Naive thymus-derived CD4-positive, alpha-beta T cell (primary cell): Measurements from ENCODE around the gene AFG3L2. TPM values are rescaled to one million over a fixed set of nuclear protein-coding genes. Genes with fewer than 3 reads are reported as not detected.
"Not testable (repeated sequence)": the region's sequence is repeated elsewhere in the genome, so short reads cannot be mapped to it uniquely, and the experiment has no call there.

ENCODE experiments used
- ATAC-seq: fragments of 150-1000 bp; cut with Tn5 transposase; 2 replicates; pipeline ENCODE4 v1.10.0; 2021; ENCODE audit warnings: mild to moderate bottlenecking, moderate library complexity
- CTCF ChIA-PET: fragments of 350-600 bp; sonication (Branson Sonifier 250); formaldehyde crosslinking; loops from one replicate; lab custom pipeline; 2021; ENCODE audit warnings: antibody characterized with exemption; lab: Charles Lee
- POLR2A ChIA-PET: fragments of 350-600 bp; sonication (Branson Sonifier 250); formaldehyde crosslinking; loops from one replicate; lab custom pipeline; 2021; ENCODE audit warnings: antibody characterized with exemption, inconsistent platforms; lab: Charles Lee
- DNase-seq, 9 donors: peaks; one replicate each; pipeline versions ENCODE4 v3.0.0 to v3.0.0-alpha.2; 2020 to 2022; ENCODE audit warnings: mixed read lengths in 1 of 9
- H3K27ac ChIP-seq: one replicate; pipeline ENCODE4 v1.7.0; 2013; ENCODE audit warnings: mild to moderate bottlenecking, low read depth, low read length, moderate library complexity
- H3K27me3 ChIP-seq, 2 donors: one replicate each; pipeline ENCODE4 v1.7.0; 2013; ENCODE audit warnings: low read length in 2 of 2, mild to moderate bottlenecking in 2 of 2, moderate library complexity in 2 of 2; ENCODE audit not compliant: control insufficient read depth in 2 of 2, insufficient read depth in 2 of 2
- H3K36me3 ChIP-seq, 3 experiments: 1 replicate in 2 of 3; 2 replicates in 1 of 3; pipeline ENCODE4 v1.7.0; 2013; ENCODE audit warnings: low read length in 3 of 3, mild to moderate bottlenecking in 3 of 3, moderate library complexity in 1 of 3; ENCODE audit not compliant: insufficient read depth in 3 of 3, control insufficient read depth in 2 of 3
- H3K4me1 ChIP-seq, 2 donors: one replicate each; pipeline ENCODE4 v1.7.0; 2013; ENCODE audit warnings: low read length in 2 of 2, mild to moderate bottlenecking in 2 of 2, moderate library complexity in 1 of 2; ENCODE audit not compliant: control insufficient read depth in 2 of 2, insufficient read depth in 2 of 2
- H3K4me3 ChIP-seq: 2 replicates; pipeline ENCODE4 v1.7.0; 2013; ENCODE audit warnings: mild to moderate bottlenecking, low read length
- H3K9me3 ChIP-seq, 3 experiments: 1 replicate in 2 of 3; 2 replicates in 1 of 3; pipeline ENCODE4 v1.7.0; 2013; ENCODE audit warnings: low read length in 3 of 3; ENCODE audit not compliant: control insufficient read depth in 2 of 3
- H3K27ac Mint-ChIP-seq, 9 donors: one replicate each; pipeline ENCODE4 v1.8.0; 2020 to 2022; ENCODE audit warnings: mixed read lengths in 9 of 9, mild to moderate bottlenecking in 8 of 9, moderate library complexity in 5 of 9, inconsistent platforms in 2 of 9
- H3K27me3 Mint-ChIP-seq, 5 donors: one replicate each; pipeline ENCODE4 v1.8.0; 2021 to 2022; ENCODE audit warnings: mixed read lengths in 5 of 5, mild to moderate bottlenecking in 1 of 5
- H3K36me3 Mint-ChIP-seq, 5 donors: one replicate each; pipeline ENCODE4 v1.8.0; 2020 to 2022; ENCODE audit warnings: mixed read lengths in 5 of 5, mild to moderate bottlenecking in 3 of 5, inconsistent platforms in 1 of 5
- H3K4me1 Mint-ChIP-seq, 7 donors: one replicate each; pipeline ENCODE4 v1.8.0; 2020 to 2022; ENCODE audit warnings: mixed read lengths in 7 of 7, mild to moderate bottlenecking in 3 of 7, inconsistent platforms in 1 of 7
- H3K4me3 Mint-ChIP-seq, 10 donors: one replicate each; pipeline ENCODE4 v1.8.0; 2020 to 2022; ENCODE audit warnings: mild to moderate bottlenecking in 10 of 10, mixed read lengths in 10 of 10, moderate library complexity in 6 of 10, inconsistent platforms in 2 of 10
- H3K9me3 Mint-ChIP-seq, 11 donors: one replicate each; pipeline ENCODE4 v1.8.0; 2020 to 2022; ENCODE audit warnings: mixed read lengths in 11 of 11, mild to moderate bottlenecking in 4 of 11, inconsistent platforms in 1 of 11, moderate library complexity in 1 of 11
- intact Hi-C, 2 donors: fragments of 100-400 bp; cut with micrococcal nuclease; formaldehyde crosslinking; loops; one replicate each; pipeline ENCODE4 v1.15.1; 2023
- polyA plus RNA-seq, 2 donors: library from polyadenylated mRNA; unstranded; fragments of 300-500 nt; fragmentation: Illumina TruSeq; gene quantifications; one replicate each; pipeline ENCODE4 v1.2.3, GENCODE V29; 2021
- total RNA-seq, 6 experiments: library from RNA in 5 of 6; stranded (reverse) in 5 of 6; gene quantifications; 1 replicate in 5 of 6; 2 replicates in 1 of 6; pipeline ENCODE4 v1.2.3 and lab custom pipeline; 2021 to 2026

Gene AFG3L2
- total and polyA plus RNA-seq, 7 experiments from 2014 or later, result 26.3 to 42.3 (median 32.0) TPM

- POLR2A ChIA-PET, result no interaction called here
- H3K4me3 Mint-ChIP-seq, result no peak overlapping the region
- H3K9me3 Mint-ChIP-seq, result peaks cover 0 to 2% (median 0%) of the 10 kb centered on the region in 11 donors
These were observed 16.5 kb upstream of the AFG3L2 start for GRCh38 chr18:12393510-12393909.

GRCh38 chr18:12391487-12392165, 14.6 kb upstream of the AFG3L2 start:
- H3K4me1 Mint-ChIP-seq, result peaks cover 0 to 3% (median 0%) of the 10 kb centered on the region in 7 donors
- H3K9me3 Mint-ChIP-seq, result peaks cover 0 to 2% (median 0%) of the 10 kb centered on the region in 11 donors
- ChIA-PET POLR2A (interaction anchor here (0.5 kb wide), 1 partner anchor 782 kb away, joined by 3 read pairs; no protein-coding TSS in a partner anchor), CTCF (interaction anchor here (0.6 to 3.2 kb wide), 9 partner anchors 11 to 768 kb away, joined by 3 to 13 read pairs (median 3); partner anchors contain the start of genes AFG3L2 and SEH1L)
- no peaks in the 10 kb centered on the region for H3K27me3 ChIP-seq
- H3K36me3 Mint-ChIP-seq, result no peaks in the 10 kb centered on the region
- no peak overlapping the region for H3K27ac ChIP-seq
- no peak overlapping the region for H3K27ac Mint-ChIP-seq
- ATAC-seq (peak; percentile 96), DNase-seq (peak in 8 of 9 donors; percentile 16 to 59 (median 44))
- H3K4me3 Mint-ChIP-seq, result no peak overlapping the region
- H3K27me3 Mint-ChIP-seq, result peaks cover 0 to 9% (median 5%) of the 10 kb centered on the region in 5 donors
- H3K4me3 ChIP-seq, result no peak overlapping the region
- no peaks in the 10 kb centered on the region for H3K9me3 ChIP-seq
- intact Hi-C loops, result loop anchor here (1.0 to 5.0 kb wide), 7 partner anchors 269 to 768 kb away; partner anchors contain the start of genes CEP76 (in 1 of the 2) and PSMG2 (in 1 of the 2)
- no peaks in the 10 kb centered on the region for H3K36me3 ChIP-seq
- no peaks in the 10 kb centered on the region for H3K4me1 ChIP-seq

More at GRCh38 chr18:12393510-12393909, 16.5 kb upstream of the AFG3L2 start:
- Histone ChIP-seq H3K27ac (no peak overlapping the region), H3K9me3 (no peaks in the 10 kb centered on the region), H3K4me3 (no peak overlapping the region), H3K4me1 (no peaks in the 10 kb centered on the region), H3K27me3 (no peaks in the 10 kb centered on the region), H3K36me3 (no peaks in the 10 kb centered on the region)
- no peak for ATAC-seq
- Mint-ChIP-seq H3K27me3 (peaks cover 5 to 22% (median 9%) of the 10 kb centered on the region in 5 donors), H3K27ac (no peak overlapping the region), H3K36me3 (no peaks in the 10 kb centered on the region), H3K4me1 (peaks cover 0 to 3% (median 0%) of the 10 kb centered on the region in 7 donors)
- CTCF ChIA-PET, result interaction anchor here (3.1 kb wide), 1 partner anchor 766 kb away, joined by 10 read pairs; no protein-coding TSS in a partner anchor
- intact Hi-C loops, result loop anchor here (2.0 to 5.0 kb wide), 2 partner anchors 309 to 765 kb away; partner anchors contain the start of genes CEP76 (in 1 of the 2) and PSMG2 (in 1 of the 2)
- DNase-seq, result no peak

GRCh38 chr18:12388442-12388841, 11.4 kb upstream of the AFG3L2 start:
- DNase-seq, result no peak
- ChIA-PET POLR2A (no interaction called here), CTCF (no interaction called here)
- Mint-ChIP-seq H3K27ac (no peak overlapping the region), H3K4me1 (no peaks in the 10 kb centered on the region), H3K36me3 (no peaks in the 10 kb centered on the region), H3K4me3 (no peak overlapping the region), H3K27me3 (peaks cover 0 to 6% (median 0%) of the 10 kb centered on the region in 5 donors), H3K9me3 (no peaks in the 10 kb centered on the region)
- no peak for ATAC-seq
- no peaks in the 10 kb centered on the region for H3K4me1 ChIP-seq
- no peaks in the 10 kb centered on the region for H3K27me3 ChIP-seq
- H3K27ac ChIP-seq, result no peak overlapping the region
- H3K9me3 ChIP-seq, result no peaks in the 10 kb centered on the region
- no peak overlapping the region for H3K4me3 ChIP-seq
- no peaks in the 10 kb centered on the region for H3K36me3 ChIP-seq
- intact Hi-C loops, result no loop called here

GRCh38 chr18:12384261-12384660, 7.2 kb upstream of the AFG3L2 start:
- Mint-ChIP-seq H3K27me3 (peaks cover 0 to 12% (median 0%) of the 10 kb centered on the region in 5 donors), H3K4me3 (no peak overlapping the region), H3K9me3 (no peaks in the 10 kb centered on the region), H3K4me1 (no peaks in the 10 kb centered on the region), H3K36me3 (no peaks in the 10 kb centered on the region), H3K27ac (no peak overlapping the region)
- Histone ChIP-seq H3K4me3 (no peak overlapping the region), H3K36me3 (no peaks in the 10 kb centered on the region), H3K4me1 (no peaks in the 10 kb centered on the region), H3K27me3 (no peaks in the 10 kb centered on the region), H3K27ac (no peak overlapping the region), H3K9me3 (no peaks in the 10 kb centered on the region)
- ATAC-seq (no peak), DNase-seq (no peak)
- CTCF ChIA-PET, result no interaction called here
- intact Hi-C loops, result no loop called here
- POLR2A ChIA-PET, result no interaction called here

GRCh38 chr18:12383759-12384158, 6.7 kb upstream of the AFG3L2 start:
- H3K36me3 Mint-ChIP-seq, CTCF ChIA-PET, intact Hi-C loops, H3K27ac ChIP-seq, H3K27me3 ChIP-seq, ATAC-seq, H3K4me3 Mint-ChIP-seq, H3K9me3 Mint-ChIP-seq, H3K36me3 ChIP-seq, H3K4me3 ChIP-seq, H3K4me1 ChIP-seq, H3K9me3 ChIP-seq, H3K4me1 Mint-ChIP-seq, H3K27ac Mint-ChIP-seq, DNase-seq, POLR2A ChIA-PET: not testable (repeated sequence)
- peaks cover 0 to 17% (median 0%) of the 10 kb centered on the region in 5 donors for H3K27me3 Mint-ChIP-seq

- H3K9me3 ChIP-seq, intact Hi-C loops, H3K4me1 ChIP-seq, ATAC-seq, H3K27me3 ChIP-seq, DNase-seq, H3K4me3 ChIP-seq, H3K9me3 Mint-ChIP-seq, H3K4me1 Mint-ChIP-seq, POLR2A ChIA-PET, CTCF ChIA-PET, H3K4me3 Mint-ChIP-seq, H3K27ac ChIP-seq, H3K36me3 Mint-ChIP-seq, H3K27ac Mint-ChIP-seq, H3K36me3 ChIP-seq: not testable (repeated sequence)
- peaks cover 0 to 26% (median 0%) of the 10 kb centered on the region in 5 donors for H3K27me3 Mint-ChIP-seq
These were observed 5.3 kb upstream of the AFG3L2 start for GRCh38 chr18:12382221-12382814.
